SHP77 treated with DMSO at 0.1 percent for 48 hours (cell line): ENCODE measurements around the gene PABPN1L.
"Not testable (repeated sequence)": the region's sequence is repeated elsewhere in the genome, so short reads cannot be mapped to it uniquely, and the experiment has no call there.

Experiments used
- DNase-seq: peaks from one replicate; lab custom pipeline; 2025; lab: John Stamatoyannopoulos, UW

The PABPN1L gene

GRCh38 chr16:88900662-88901052 lies 34.2 kb upstream of the PABPN1L start:
- DNase-seq = no peak

- no peak for DNase-seq
These were observed 33.6 kb upstream of the PABPN1L start for GRCh38 chr16:88899901-88900661.

- DNase-seq = no peak
These were observed 31.4 kb upstream of the PABPN1L start for GRCh38 chr16:88897696-88898425.

- DNase-seq = no peak
These were observed 30.0 kb upstream of the PABPN1L start for GRCh38 chr16:88896238-88897070.

GRCh38 chr16:88895335-88895734 lies 28.9 kb upstream of the PABPN1L start:
- DNase-seq = no peak

- no peak for DNase-seq
These were observed 28.3 kb upstream of the PABPN1L start for GRCh38 chr16:88894681-88895300.

GRCh38 chr16:88894266-88894665 lies 27.8 kb upstream of the PABPN1L start:
- not testable (repeated sequence) for DNase-seq

GRCh38 chr16:88893127-88893968 lies 26.9 kb upstream of the PABPN1L start:
- DNase-seq = no peak

GRCh38 chr16:88892065-88892464 lies 25.6 kb upstream of the PABPN1L start:
- no peak for DNase-seq

GRCh38 chr16:88891083-88891482 lies 24.6 kb upstream of the PABPN1L start:
- no peak for DNase-seq

GRCh38 chr16:88889702-88890352 lies 23.4 kb upstream of the PABPN1L start:
- not testable (repeated sequence) for DNase-seq

- no peak for DNase-seq
These were observed 22.3 kb upstream of the PABPN1L start for GRCh38 chr16:88888461-88889387.

- no peak for DNase-seq
These were observed 21.6 kb upstream of the PABPN1L start for GRCh38 chr16:88888057-88888456.

GRCh38 chr16:88886845-88887521 lies 20.5 kb upstream of the PABPN1L start:
- DNase-seq = no peak

- no peak for DNase-seq
These were observed 20.0 kb upstream of the PABPN1L start for GRCh38 chr16:88886420-88886844.

GRCh38 chr16:88885693-88886280 lies 19.3 kb upstream of the PABPN1L start:
- no peak for DNase-seq

GRCh38 chr16:88884569-88885271 lies 18.3 kb upstream of the PABPN1L start:
- DNase-seq = no peak

GRCh38 chr16:88883946-88884345 lies 17.5 kb upstream of the PABPN1L start:
- DNase-seq = peak; percentile 65
